ENCODE measurements around the gene LAMA2. TPM values are rescaled to one million over a fixed set of nuclear protein-coding genes. Genes with fewer than 3 reads are reported as not detected.

The LAMA2 gene
- total and polyA plus RNA-seq, 7 donors = 0.46 to 131 (median 59.6) TPM

- TF ChIP-seq POLR2AphosphoS5 (IDR thresholded peaks at IDR 0.05) (peak in 1 of 4 donors; percentile 18), EP300 (IDR thresholded peaks at IDR 0.05) (no peak)
- DNase-seq = peak; percentile 73
- 78 to 85% methylated on average over 13 of the region's 13 CpGs for WGBS, 2 donors
- intact Hi-C loops (cut with DNase I) = no loop called here
- H3K36me3 ChIP-seq = no peaks in the 10 kb centered on the region
- no peaks in the 10 kb centered on the region for H3K9me3 ChIP-seq
- no peak overlapping the region for H3K4me3 ChIP-seq
- peak overlapping the region in 2 of 4 donors; percentile 30 to 53 for H3K27ac ChIP-seq
- no peaks in the 10 kb centered on the region for H3K27me3 ChIP-seq
- peaks cover 0 to 15% (median 4%) of the 10 kb centered on the region in 4 donors for H3K4me1 ChIP-seq
Observed at GRCh38 chr6:129500958-129501739, 618.2 kb downstream of the LAMA2 start.

- WGBS, 2 donors = 86 to 92% methylated on average over 6 of the region's 6 CpGs
- H3K36me3 ChIP-seq = no peaks in the 10 kb centered on the region
- TF ChIP-seq EP300 (IDR thresholded peaks at IDR 0.05) = no peak
- no peak for TF ChIP-seq CTCF (IDR thresholded peaks at IDR 0.05)
- no peak for TF ChIP-seq POLR2A (IDR thresholded peaks at IDR 0.05)
- TF ChIP-seq POLR2AphosphoS5 (IDR thresholded peaks at IDR 0.05) = no peak
Observed at GRCh38 chr6:129501740-129502660, 619.1 kb downstream of the LAMA2 start.

GRCh38 chr6:129504456-129504855 is 621.5 kb downstream of the LAMA2 start:
- H3K4me1 ChIP-seq = peaks cover 0 to 10% (median 4%) of the 10 kb centered on the region in 4 donors
- H3K4me3 ChIP-seq = no peak overlapping the region
- no peak for DNase-seq
- intact Hi-C loops (cut with DNase I) = no loop called here
- H3K36me3 ChIP-seq = no peaks in the 10 kb centered on the region
- H3K27me3 ChIP-seq = no peaks in the 10 kb centered on the region
- 94 to 95% methylated on average over 2 of the region's 2 CpGs for WGBS, 2 donors
- no peaks in the 10 kb centered on the region for H3K9me3 ChIP-seq
- no peak for TF ChIP-seq POLR2A (IDR thresholded peaks at IDR 0.05)
- no peak for TF ChIP-seq EP300 (IDR thresholded peaks at IDR 0.05)
- no peak for TF ChIP-seq CTCF (IDR thresholded peaks at IDR 0.05)
- TF ChIP-seq POLR2AphosphoS5 (IDR thresholded peaks at IDR 0.05) = no peak
- H3K27ac ChIP-seq = no peak overlapping the region

More at GRCh38 chr6:129501740-129502660, 619.1 kb downstream of the LAMA2 start:
- intact Hi-C loops (cut with DNase I) = no loop called here
- no peak for DNase-seq
- H3K27ac ChIP-seq = no peak overlapping the region
- H3K4me3 ChIP-seq = no peak overlapping the region
- H3K4me1 ChIP-seq = peaks cover 0 to 15% (median 4%) of the 10 kb centered on the region in 4 donors
- H3K27me3 ChIP-seq = no peaks in the 10 kb centered on the region
- no peaks in the 10 kb centered on the region for H3K9me3 ChIP-seq

GRCh38 chr6:129507059-129507807 is 624.3 kb downstream of the LAMA2 start:
- 55 to 77% methylated on average over 5 of the region's 5 CpGs for WGBS, 2 donors
- TF ChIP-seq POLR2AphosphoS5 (IDR thresholded peaks at IDR 0.05) = no peak
- TF ChIP-seq EP300 (IDR thresholded peaks at IDR 0.05) = no peak
- TF ChIP-seq CTCF (IDR thresholded peaks at IDR 0.05) = no peak
- no peak for TF ChIP-seq POLR2A (IDR thresholded peaks at IDR 0.05)
- intact Hi-C loops (cut with DNase I) = no loop called here
- DNase-seq = no peak
- H3K36me3 ChIP-seq = no peaks in the 10 kb centered on the region
- no peak overlapping the region for H3K27ac ChIP-seq
- no peaks in the 10 kb centered on the region for H3K9me3 ChIP-seq
- no peak overlapping the region for H3K4me3 ChIP-seq
- no peaks in the 10 kb centered on the region for H3K4me1 ChIP-seq
- no peaks in the 10 kb centered on the region for H3K27me3 ChIP-seq

All from sigmoid colon (tissue), 7 donors.